ENCODE data around the gene GASK1A.
A peak's percentile ranks its signal among the peaks of the same experiment; 100 is the strongest.

The GASK1A gene

GRCh38 chr3:43014956-43015355, 35.8 kb downstream of the GASK1A start:
- DNase-seq: no peak

GRCh38 chr3:43015572-43015971, 36.5 kb downstream of the GASK1A start:
- DNase-seq: no peak

GRCh38 chr3:43015991-43016865, 37.1 kb downstream of the GASK1A start:
- no peak for DNase-seq

- DNase-seq: no peak
Observed at GRCh38 chr3:43017004-43017403, 37.9 kb downstream of the GASK1A start.

- no peak for DNase-seq
Observed at GRCh38 chr3:43017593-43018195, 38.6 kb downstream of the GASK1A start.

GRCh38 chr3:43018246-43018645, 39.1 kb downstream of the GASK1A start:
- no peak for DNase-seq

GRCh38 chr3:43019006-43019809, 40.1 kb downstream of the GASK1A start:
- no peak for DNase-seq

- DNase-seq: no peak
Observed at GRCh38 chr3:43019826-43020225, 40.7 kb downstream of the GASK1A start.

GRCh38 chr3:43021186-43021585, 42.1 kb downstream of the GASK1A start:
- no peak for DNase-seq

- no peak for DNase-seq
Observed at GRCh38 chr3:43022121-43022520, 43.0 kb downstream of the GASK1A start.

GRCh38 chr3:43023066-43023465, 44.0 kb downstream of the GASK1A start:
- DNase-seq: no peak

GRCh38 chr3:43023746-43024145, 44.6 kb downstream of the GASK1A start:
- DNase-seq: no peak

- no peak for DNase-seq
Observed at GRCh38 chr3:43024181-43024885, 45.2 kb downstream of the GASK1A start.

- DNase-seq: no peak
Observed at GRCh38 chr3:43025423-43025822, 46.3 kb downstream of the GASK1A start.

GRCh38 chr3:43028001-43028400, 48.9 kb downstream of the GASK1A start:
- DNase-seq: no peak

- peak; percentile 30 for DNase-seq
Observed at GRCh38 chr3:43028678-43029490, 49.8 kb downstream of the GASK1A start.

GRCh38 chr3:43030162-43030935, 51.2 kb downstream of the GASK1A start:
- DNase-seq: no peak

- no peak for DNase-seq
Observed at GRCh38 chr3:43031485-43031884, 52.4 kb downstream of the GASK1A start.

GRCh38 chr3:43031889-43032545, 52.9 kb downstream of the GASK1A start:
- DNase-seq: no peak

Measured in DMS53 (cell line).